GM23338 (cell line): ENCODE results near the gene THSD4. TPM values are rescaled to one million over a fixed set of nuclear protein-coding genes. Genes with fewer than 3 reads are reported as not detected.
"Not testable (repeated sequence)": the region's sequence is repeated elsewhere in the genome, so short reads cannot be mapped to it uniquely, and the experiment has no call there.

Source experiments
- ATAC-seq: fragments of 200-7000 bp; cut with Tn5 transposase; 3 replicates; pipeline ENCODE4 v1.9.1; 2020
- DNase-seq: peaks from one replicate; pipeline ENCODE4 v3.0.0-alpha.2; 2015; ENCODE audit warnings: low spot score
- H2AFZ ChIP-seq: fragments of 200-600 bp; sonication (generic); 2 replicates; pipeline ENCODE4 v1.8.0; 2016; ENCODE audit warnings: antibody characterized with exemption, mild to moderate bottlenecking, moderate library complexity
- H3F3A ChIP-seq: fragments of 200-600 bp; sonication (generic); replicated peaks from 2 replicates; pipeline ENCODE4 v1.8.0; 2017; ENCODE audit warnings: antibody characterized with exemption, mixed run types, low read depth
- H3K27ac ChIP-seq: fragments of 200-600 bp; sonication (generic); 2 replicates; pipeline ENCODE4 v1.6.1; 2016; ENCODE audit warnings: low read depth
- H3K27me3 ChIP-seq: fragments of 200-600 bp; sonication (generic); 2 replicates; pipeline ENCODE4 v1.8.0; 2016; ENCODE audit warnings: mild to moderate bottlenecking, mixed run types, moderate library complexity; ENCODE audit not compliant: insufficient read depth
- H3K36me3 ChIP-seq: fragments of 200-600 bp; sonication (generic); 2 replicates; pipeline ENCODE4 v1.8.0; 2016; ENCODE audit warnings: mild to moderate bottlenecking; ENCODE audit not compliant: insufficient read depth
- H3K4me1 ChIP-seq: fragments of 200-600 bp; sonication (generic); 2 replicates; pipeline ENCODE4 v1.8.0; 2016; ENCODE audit warnings: mild to moderate bottlenecking, moderate library complexity; ENCODE audit not compliant: insufficient read depth
- H3K4me2 ChIP-seq: fragments of 200-600 bp; sonication (generic); 2 replicates; pipeline ENCODE4 v1.7.1; 2017; ENCODE audit warnings: mixed run types
- H3K4me3 ChIP-seq: fragments of 200-600 bp; sonication (generic); 2 replicates; pipeline ENCODE4 v1.6.1; 2016; ENCODE audit warnings: mixed run types
- H3K79me2 ChIP-seq: fragments of 200-600 bp; sonication (generic); replicated peaks from 2 replicates; pipeline ENCODE4 v1.8.0; 2017; ENCODE audit warnings: mild to moderate bottlenecking; ENCODE audit not compliant: insufficient read depth
- H3K9me2 ChIP-seq: fragments of 200-600 bp; sonication (generic); 2 replicates; pipeline ENCODE4 v1.8.0; 2017; ENCODE audit not compliant: insufficient read depth
- H4K20me1 ChIP-seq: fragments of 200-600 bp; sonication (generic); replicated peaks from 2 replicates; pipeline ENCODE4 v1.8.0; 2017; ENCODE audit warnings: mild to moderate bottlenecking; ENCODE audit not compliant: insufficient read depth
- H3K27ac Mint-ChIP-seq: 2 replicates; pipeline ENCODE4 v1.8.0; 2020; ENCODE audit warnings: inconsistent platforms, mild to moderate bottlenecking, moderate library complexity, mixed read lengths
- H3K27me3 Mint-ChIP-seq: 3 replicates; pipeline ENCODE4 v1.8.0; 2022; ENCODE audit warnings: low read depth, mild to moderate bottlenecking, moderate library complexity, mixed read lengths, inconsistent platforms; ENCODE audit not compliant: insufficient read depth, poor library complexity
- H3K36me3 Mint-ChIP-seq: 3 replicates; pipeline ENCODE4 v1.8.0; 2021; ENCODE audit warnings: low read depth, mild to moderate bottlenecking, inconsistent platforms, moderate library complexity, mixed read lengths
- H3K4me1 Mint-ChIP-seq: 3 replicates; pipeline ENCODE4 v1.8.0; 2020; ENCODE audit warnings: mild to moderate bottlenecking, inconsistent platforms, mixed read lengths
- H3K4me3 Mint-ChIP-seq: 3 replicates; pipeline ENCODE4 v1.8.0; 2021; ENCODE audit warnings: moderate library complexity, mild to moderate bottlenecking, inconsistent platforms, mixed read lengths
- H3K9me3 Mint-ChIP-seq: 3 replicates; pipeline ENCODE4 v1.8.0; 2020; ENCODE audit warnings: moderate library complexity, mild to moderate bottlenecking, inconsistent platforms, mixed read lengths
- CREB1 ChIP-seq: fragments of 250-450 bp; sonication (Bioruptor Pico); IDR thresholded peaks from 2 replicates; pipeline ENCODE4 v1.5.0; 2020; ENCODE audit warnings: low read depth, mild to moderate bottlenecking, moderate library complexity
- CTCF ChIP-seq, 2 experiments: fragments of 200-600 bp in 1 of 2; sonication (generic) in 1 of 2; conservative IDR thresholded peaks; 2 replicates each; pipeline versions ENCODE4 v1.5.1 to v1.6.1; 2016 to 2017; ENCODE audit warnings: antibody characterized with exemption in 2 of 2, low read depth in 2 of 2, mild to moderate bottlenecking in 2 of 2, moderate library complexity in 1 of 2
- ETS1 ChIP-seq: IDR thresholded peaks from 2 replicates; pipeline ENCODE4 v1.6.1; 2016; ENCODE audit warnings: antibody characterized with exemption
- POLR2AphosphoS5 ChIP-seq: IDR thresholded peaks from 2 replicates; pipeline ENCODE4 v1.6.1; 2016; ENCODE audit warnings: antibody characterized with exemption, low read depth
- REST ChIP-seq: IDR thresholded peaks from one replicate; pipeline ENCODE4 v1.6.1; 2018; ENCODE audit warnings: antibody characterized with exemption; ENCODE audit not compliant: unreplicated experiment
- STAT1 ChIP-seq: IDR thresholded peaks from one replicate; pipeline ENCODE4 v1.6.1; 2016; ENCODE audit warnings: antibody characterized with exemption; ENCODE audit not compliant: unreplicated experiment
- ZNF114 ChIP-seq: fragments of 250-450 bp; sonication (Bioruptor Pico); IDR thresholded peaks from 2 replicates; pipeline ENCODE4 v1.5.0; 2020; ENCODE audit warnings: mild to moderate bottlenecking, moderate library complexity
- ZNF462 ChIP-seq: fragments of 250-450 bp; sonication (Bioruptor Pico); IDR thresholded peaks from 2 replicates; pipeline ENCODE4 v1.5.0; 2020; ENCODE audit warnings: mild to moderate bottlenecking, moderate library complexity
- polyA plus RNA-seq: library from polyadenylated mRNA; unstranded; fragments of >200 nt; fragmentation: Nextera tagmentation; extraction: Ambion mirVana; gene quantifications from 2 replicates; pipeline ENCODE4 v1.2.1, GENCODE V29; 2016
- total RNA-seq: library from RNA; depleted of rRNA; stranded (reverse); fragments of >200 nt; shearing (Covaris generic); gene quantifications from 2 replicates; pipeline ENCODE4 v1.2.3, GENCODE V29; 2014

Gene THSD4
- total and polyA plus RNA-seq, 2 experiments from 2014 or later: 2.0 to 7.4 TPM

GRCh38 chr15:71160976-71161375 lies 45.7 kb downstream of the THSD4 start (continued):
- TF ChIP-seq ETS1 (no peak), CREB1 (CRISPR knock-in tag) (no peak)

- Histone ChIP-seq H3K4me1 (no peaks in the 10 kb centered on the region), H3K4me3 (no peak overlapping the region), H3K4me2 (no peak overlapping the region), H2AFZ (no peak overlapping the region), H3F3A (no peaks in the 10 kb centered on the region), H3K79me2 (no peaks in the 10 kb centered on the region), H4K20me1 (no peaks in the 10 kb centered on the region), H3K9me2 (no peaks in the 10 kb centered on the region), H3K27me3 (no peaks in the 10 kb centered on the region), H3K36me3 (no peaks in the 10 kb centered on the region), H3K27ac (no peak overlapping the region)
- Mint-ChIP-seq H3K4me3 (no peak overlapping the region), H3K9me3 (peaks cover 15% of the 10 kb centered on the region), H3K4me1 (no peaks in the 10 kb centered on the region), H3K36me3 (peaks cover 10% of the 10 kb centered on the region), H3K27ac (no peak overlapping the region), H3K27me3 (no peaks in the 10 kb centered on the region)
- TF ChIP-seq POLR2AphosphoS5 (no peak), CTCF (conservative IDR thresholded peaks at IDR 0.05; ENCODE audit: low read depth in 2 of 2) (no peak), ZNF114 (CRISPR knock-in tag) (no peak), ZNF462 (no peak), STAT1 (no peak), REST (no peak), CREB1 (CRISPR knock-in tag) (no peak)
- ATAC-seq: no peak
- no peak for DNase-seq
These were observed 47.0 kb downstream of the THSD4 start for GRCh38 chr15:71162309-71162708.

GRCh38 chr15:71164606-71165005 lies 49.3 kb downstream of the THSD4 start:
- not testable (repeated sequence) for H3K27me3 ChIP-seq, H3K79me2 ChIP-seq, H3K4me3 Mint-ChIP-seq, H3K27me3 Mint-ChIP-seq, ATAC-seq, H3K27ac ChIP-seq, H3K36me3 Mint-ChIP-seq, DNase-seq, H4K20me1 ChIP-seq, H3K4me1 ChIP-seq, H3K4me2 ChIP-seq, H2AFZ ChIP-seq, H3F3A ChIP-seq, H3K27ac Mint-ChIP-seq, H3K36me3 ChIP-seq, H3K9me2 ChIP-seq, H3K4me3 ChIP-seq
- Mint-ChIP-seq H3K4me1 (peaks cover 10% of the 10 kb centered on the region), H3K9me3 (peaks cover 15% of the 10 kb centered on the region)
